OCI-M1 (cell line): Measurements from ENCODE around the gene OR7D2.
A peak's percentile ranks its signal among the peaks of the same experiment; 100 is the strongest.

Experiments used
- DNase-seq: peaks from one replicate; lab custom pipeline; 2025; lab: John Stamatoyannopoulos, UW

The OR7D2 gene

GRCh38 chr19:9205501-9206113 is 26.8 kb downstream of the OR7D2 start:
- DNase-seq, result peak; percentile 93

GRCh38 chr19:9219489-9219888 is 40.7 kb downstream of the OR7D2 start, which contains the start of gene OR7D4:
Gene OR7D4 (minus strand): TSS chr19:9219589. CDS start chr19:9214837, 4,752 bp downstream.
- no peak for DNase-seq
